H9 (cell line): ENCODE data around the gene FXYD7. TPM values are rescaled to one million over a fixed set of nuclear protein-coding genes. Genes with fewer than 3 reads are reported as not detected.

ENCODE experiments used
- DNase-seq: peaks from one replicate; pipeline ENCODE4 v3.0.0-alpha.2; 2017
- H2AFZ ChIP-seq: one replicate; pipeline ENCODE4 v1.6.1; 2013; ENCODE audit warnings: mild to moderate bottlenecking, low read length, control low read depth, moderate library complexity
- H2AK5ac ChIP-seq: 2 replicates; pipeline ENCODE4 v1.6.1; 2013; ENCODE audit warnings: low read length, control low read depth, mixed read lengths; ENCODE audit not compliant: insufficient read length
- H2BK120ac ChIP-seq: one replicate; pipeline ENCODE4 v1.6.1; 2013; ENCODE audit warnings: low read depth, mild to moderate bottlenecking, low read length, control low read depth, inconsistent platforms; ENCODE audit not compliant: poor library complexity, severe bottlenecking
- H2BK12ac ChIP-seq: 2 replicates; pipeline ENCODE4 v1.6.1; 2013; ENCODE audit warnings: low read length, control low read depth, mixed read lengths, low read depth; ENCODE audit not compliant: insufficient read length
- H2BK15ac ChIP-seq: 2 replicates; pipeline ENCODE4 v1.6.1; 2013; ENCODE audit warnings: low read depth, low read length, control low read depth
- H2BK20ac ChIP-seq: one replicate; pipeline ENCODE4 v1.6.1; 2013; ENCODE audit warnings: low read depth, mild to moderate bottlenecking, low read length, control low read depth, inconsistent platforms; ENCODE audit not compliant: poor library complexity, severe bottlenecking
- H2BK5ac ChIP-seq: 2 replicates; pipeline ENCODE4 v1.6.1; 2013; ENCODE audit warnings: low read length, control low read depth, mixed read lengths; ENCODE audit not compliant: insufficient read length
- H3K14ac ChIP-seq: 2 replicates; pipeline ENCODE4 v1.6.1; 2013; ENCODE audit warnings: low read length, control low read depth; ENCODE audit not compliant: insufficient read depth
- H3K18ac ChIP-seq: 2 replicates; pipeline ENCODE4 v1.6.1; 2013; ENCODE audit warnings: low read depth, mild to moderate bottlenecking, mixed read lengths, low read length, control low read depth; ENCODE audit not compliant: insufficient read length
- H3K23ac ChIP-seq: 2 replicates; pipeline ENCODE4 v1.6.1; 2013; ENCODE audit warnings: low read length, control low read depth, mixed read lengths, low read depth; ENCODE audit not compliant: insufficient read length
- H3K23me2 ChIP-seq: 2 replicates; pipeline ENCODE4 v1.6.1; 2013; ENCODE audit warnings: low read depth, mild to moderate bottlenecking, mixed read lengths, low read length, control low read depth; ENCODE audit not compliant: insufficient read length, poor library complexity, severe bottlenecking
- H3K27ac ChIP-seq: 2 replicates; pipeline ENCODE4 v1.5.1; 2013; ENCODE audit warnings: low read length, control low read depth, mixed read lengths, low read depth; ENCODE audit not compliant: insufficient read length
- H3K27me3 ChIP-seq: 2 replicates; pipeline ENCODE4 v1.6.1; 2013; ENCODE audit warnings: low read length, control low read depth, inconsistent platforms; ENCODE audit not compliant: insufficient read depth
- H3K4ac ChIP-seq: 2 replicates; pipeline ENCODE4 v1.6.1; 2013; ENCODE audit warnings: low read depth, mild to moderate bottlenecking, control low read depth, inconsistent platforms, low read length, moderate library complexity
- H3K4me1 ChIP-seq: 2 replicates; pipeline ENCODE4 v1.6.1; 2013; ENCODE audit warnings: low read length, control low read depth, inconsistent platforms; ENCODE audit not compliant: insufficient read depth
- H3K4me2 ChIP-seq: 2 replicates; pipeline ENCODE4 v1.6.1; 2013; ENCODE audit warnings: low read length, control low read depth, mixed read lengths; ENCODE audit not compliant: insufficient read length, insufficient read depth
- H3K56ac ChIP-seq: 2 replicates; pipeline ENCODE4 v1.6.1; 2013; ENCODE audit warnings: low read depth, mild to moderate bottlenecking, mixed read lengths, low read length, control low read depth; ENCODE audit not compliant: insufficient read length
- H3K79me1 ChIP-seq: 2 replicates; pipeline ENCODE4 v1.6.1; 2013; ENCODE audit warnings: low read depth, mild to moderate bottlenecking, moderate library complexity, low read length, control low read depth, inconsistent platforms; ENCODE audit not compliant: insufficient read depth, poor library complexity, severe bottlenecking
- H3K79me2 ChIP-seq: 2 replicates; pipeline ENCODE4 v1.6.1; 2013; ENCODE audit warnings: low read length, control low read depth, inconsistent platforms; ENCODE audit not compliant: insufficient read depth
- H3K9ac ChIP-seq: 2 replicates; pipeline ENCODE4 v1.6.1; 2013; ENCODE audit warnings: low read length, control low read depth, mixed read lengths; ENCODE audit not compliant: insufficient read length; ENCODE audit errors: extremely low read depth
- H3K9me3 ChIP-seq: one replicate; pipeline ENCODE4 v1.6.1; 2013; ENCODE audit warnings: low read depth, low read length, inconsistent platforms; ENCODE audit not compliant: control insufficient read depth
- H3T11ph ChIP-seq: one replicate; pipeline ENCODE4 v1.6.1; 2013; ENCODE audit warnings: mild to moderate bottlenecking, low read length, control low read depth, inconsistent platforms
- H4K20me1 ChIP-seq: one replicate; pipeline ENCODE4 v1.6.1; 2013; ENCODE audit not compliant: control insufficient read depth, insufficient read length, insufficient read depth
- H4K5ac ChIP-seq: 2 replicates; pipeline ENCODE4 v1.6.1; 2013; ENCODE audit warnings: low read depth, mild to moderate bottlenecking, mixed read lengths, low read length, control low read depth; ENCODE audit not compliant: insufficient read length
- H4K8ac ChIP-seq: replicated peaks from 2 replicates; pipeline ENCODE4 v1.6.1; 2013; ENCODE audit warnings: low read length, control low read depth, mixed read lengths, low read depth; ENCODE audit not compliant: insufficient read length
- H4K91ac ChIP-seq: 2 replicates; pipeline ENCODE4 v1.6.1; 2013; ENCODE audit warnings: low read depth, mild to moderate bottlenecking, moderate library complexity, mixed read lengths, low read length, control low read depth; ENCODE audit not compliant: insufficient read length
- H3K27ac Mint-ChIP-seq, 3 experiments: 2 replicates in 2 of 3; 3 replicates in 1 of 3; pipeline ENCODE4 v1.8.0; 2020 to 2021; ENCODE audit warnings: mixed read lengths in 3 of 3, mild to moderate bottlenecking in 1 of 3, moderate library complexity in 1 of 3
- H3K27me3 Mint-ChIP-seq: 2 replicates; pipeline ENCODE4 v1.8.0; 2021; ENCODE audit warnings: low read depth, mild to moderate bottlenecking, moderate library complexity, mixed read lengths
- H3K36me3 Mint-ChIP-seq, 3 experiments: 2 replicates in 2 of 3; 3 replicates in 1 of 3; pipeline ENCODE4 v1.8.0; 2020 to 2021; ENCODE audit warnings: low read depth in 3 of 3, mixed read lengths in 3 of 3; ENCODE audit not compliant: insufficient read depth in 1 of 3
- H3K4me1 Mint-ChIP-seq, 2 experiments: 2 replicates each; pipeline ENCODE4 v1.8.0; 2020; ENCODE audit warnings: mixed read lengths in 2 of 2
- H3K4me3 Mint-ChIP-seq, 2 experiments: 2 replicates in 1 of 2; 3 replicates in 1 of 2; pipeline ENCODE4 v1.8.0; 2020 to 2021; ENCODE audit warnings: mild to moderate bottlenecking in 2 of 2, mixed read lengths in 2 of 2, moderate library complexity in 1 of 2
- H3K9me3 Mint-ChIP-seq, 2 experiments: 2 replicates in 1 of 2; 3 replicates in 1 of 2; pipeline ENCODE4 v1.8.0; 2020; ENCODE audit warnings: mild to moderate bottlenecking in 2 of 2, mixed read lengths in 2 of 2, moderate library complexity in 1 of 2
- WGBS: extraction: QIAGEN DNeasy Blood & Tissue Kit; methylation state at CpG from one replicate; pipeline ENCODE4 v1.1.7; 2013; ENCODE audit warnings: missing lambda C conversion rate, low lambda C conversion rate, mixed read lengths; ENCODE audit not compliant: insufficient read length; ENCODE audit errors: extremely low coverage; 5-methylcytosine and 5-hydroxymethylcytosine counted together
- total RNA-seq: library from RNA; stranded (reverse); gene quantifications from 2 replicates; pipeline ENCODE4 v1.2.1, GENCODE V29; 2021
- TF ChIP-seq, protein P1 (sequence below): fragments of 200-600 bp; sonication (generic); conservative IDR thresholded peaks from 3 replicates; pipeline ENCODE4 v1.8.0; 2021; ENCODE audit warnings: antibody characterized with exemption, mild to moderate bottlenecking

FXYD7 gene
- total RNA-seq, 1 experiment from 2014 or later, result 9.0 TPM

DNA sequence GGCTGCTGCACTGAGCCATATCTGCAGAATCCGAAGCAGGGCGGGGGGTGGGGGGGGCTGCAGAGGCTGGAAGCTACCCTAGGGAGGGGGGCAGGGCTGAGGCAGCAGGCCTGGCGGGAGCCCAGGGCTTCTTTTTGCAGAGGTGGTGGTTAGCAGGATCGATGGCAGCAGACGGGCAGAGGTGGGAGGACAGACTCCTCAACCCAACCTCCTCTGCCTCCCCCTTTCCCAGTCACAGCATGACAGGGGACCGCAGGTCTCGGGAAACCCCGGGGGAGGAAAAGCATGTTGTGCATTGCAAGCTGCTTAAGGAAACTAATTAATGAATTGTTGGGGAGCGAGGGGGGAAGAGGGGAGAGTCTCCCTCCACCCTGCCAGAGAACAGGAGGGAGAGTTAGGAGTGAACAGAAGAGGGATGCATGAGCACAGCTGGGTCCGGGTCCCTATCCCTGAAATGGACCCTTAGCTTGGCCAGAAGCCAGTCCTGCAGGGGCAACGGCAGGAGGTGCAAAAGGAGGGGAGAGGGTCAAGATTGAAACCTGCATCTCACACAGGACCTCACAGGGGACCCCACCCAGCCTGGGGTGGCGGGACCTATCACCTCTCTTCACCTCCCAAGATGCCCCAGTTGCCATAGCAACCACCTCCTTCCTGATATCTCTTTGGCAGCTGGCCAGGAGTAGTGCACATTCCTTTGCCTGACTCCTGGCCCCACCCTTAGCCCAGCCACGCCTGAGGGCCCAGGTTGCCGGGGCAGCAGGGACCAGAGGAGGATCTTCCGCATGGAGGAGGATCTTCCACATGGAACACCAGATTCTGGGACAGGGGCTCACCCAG is 1.8 kb downstream of the FXYD7 start:
- H3K79me1 ChIP-seq, result no peaks in the 10 kb centered on the region
- H2BK20ac ChIP-seq, result no peak overlapping the region
- no CpG with 5 or more reads among the region's 15 CpGs for WGBS
- peak overlapping the region in 1 of 2 experiments; percentile 63; a peak in 3 of 5 replicates for H3K4me3 Mint-ChIP-seq
- H3K27ac ChIP-seq, result no peak overlapping the region
- no peaks in the 10 kb centered on the region for H3K79me2 ChIP-seq
- H2BK5ac ChIP-seq, result no peak overlapping the region
- no peak overlapping the region for H2AFZ ChIP-seq
- no peak overlapping the region for H3K9ac ChIP-seq
- H3K4me1 ChIP-seq, result peaks cover 2% of the 10 kb centered on the region; the same call in 1 of the 2 replicates
- H3K36me3 Mint-ChIP-seq, result peaks cover 3 to 10% (median 5%) of the 10 kb centered on the region in 3 experiments; a peak in 4 of 7 replicates
- H4K91ac ChIP-seq, result no peak overlapping the region
- H3K9me3 ChIP-seq, result no peaks in the 10 kb centered on the region
- H3K27me3 ChIP-seq, result no peaks in the 10 kb centered on the region; the same call in 1 of the 2 replicates
- H3K27ac Mint-ChIP-seq, result peak overlapping the region in 1 of 3 experiments; percentile 44; a peak in 1 of 7 replicates
- no peak overlapping the region for H2AK5ac ChIP-seq
- H3K4me1 Mint-ChIP-seq, result peaks cover 35 to 40% of the 10 kb centered on the region in 2 experiments
- peak; percentile 87 for DNase-seq
- no peak overlapping the region for H2BK120ac ChIP-seq
- no peak overlapping the region for H2BK15ac ChIP-seq
- no peaks in the 10 kb centered on the region for H3K9me3 Mint-ChIP-seq
- H2BK12ac ChIP-seq, result no peak overlapping the region
- no peak overlapping the region for H3T11ph ChIP-seq
- peak overlapping the region; percentile 16 for H3K4me2 ChIP-seq
- H3K23ac ChIP-seq, result no peak overlapping the region
- no peak overlapping the region for H4K8ac ChIP-seq
- TF ChIP-seq, protein P1, sequence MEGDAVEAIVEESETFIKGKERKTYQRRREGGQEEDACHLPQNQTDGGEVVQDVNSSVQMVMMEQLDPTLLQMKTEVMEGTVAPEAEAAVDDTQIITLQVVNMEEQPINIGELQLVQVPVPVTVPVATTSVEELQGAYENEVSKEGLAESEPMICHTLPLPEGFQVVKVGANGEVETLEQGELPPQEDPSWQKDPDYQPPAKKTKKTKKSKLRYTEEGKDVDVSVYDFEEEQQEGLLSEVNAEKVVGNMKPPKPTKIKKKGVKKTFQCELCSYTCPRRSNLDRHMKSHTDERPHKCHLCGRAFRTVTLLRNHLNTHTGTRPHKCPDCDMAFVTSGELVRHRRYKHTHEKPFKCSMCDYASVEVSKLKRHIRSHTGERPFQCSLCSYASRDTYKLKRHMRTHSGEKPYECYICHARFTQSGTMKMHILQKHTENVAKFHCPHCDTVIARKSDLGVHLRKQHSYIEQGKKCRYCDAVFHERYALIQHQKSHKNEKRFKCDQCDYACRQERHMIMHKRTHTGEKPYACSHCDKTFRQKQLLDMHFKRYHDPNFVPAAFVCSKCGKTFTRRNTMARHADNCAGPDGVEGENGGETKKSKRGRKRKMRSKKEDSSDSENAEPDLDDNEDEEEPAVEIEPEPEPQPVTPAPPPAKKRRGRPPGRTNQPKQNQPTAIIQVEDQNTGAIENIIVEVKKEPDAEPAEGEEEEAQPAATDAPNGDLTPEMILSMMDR, result no peak
- H4K20me1 ChIP-seq, result no peaks in the 10 kb centered on the region
- H3K4ac ChIP-seq, result no peak overlapping the region
- no peak overlapping the region for H3K56ac ChIP-seq
- H3K14ac ChIP-seq, result no peak overlapping the region
- peaks cover 24% of the 10 kb centered on the region for H3K23me2 ChIP-seq
- H3K27me3 Mint-ChIP-seq, result peaks cover 41% of the 10 kb centered on the region
- no peak overlapping the region for H4K5ac ChIP-seq
- H3K18ac ChIP-seq, result no peak overlapping the region
